GM18909 (cell line): ENCODE measurements around the gene GNPTAB.

Experiments used
- ATAC-seq: cut with Tn5 transposase; IDR thresholded peaks from one replicate; pipeline ENCODE4 v1.9.1; 2021; ENCODE audit warnings: mild to moderate bottlenecking; ENCODE audit not compliant: unreplicated experiment, poor library complexity

Gene GNPTAB

DNA sequence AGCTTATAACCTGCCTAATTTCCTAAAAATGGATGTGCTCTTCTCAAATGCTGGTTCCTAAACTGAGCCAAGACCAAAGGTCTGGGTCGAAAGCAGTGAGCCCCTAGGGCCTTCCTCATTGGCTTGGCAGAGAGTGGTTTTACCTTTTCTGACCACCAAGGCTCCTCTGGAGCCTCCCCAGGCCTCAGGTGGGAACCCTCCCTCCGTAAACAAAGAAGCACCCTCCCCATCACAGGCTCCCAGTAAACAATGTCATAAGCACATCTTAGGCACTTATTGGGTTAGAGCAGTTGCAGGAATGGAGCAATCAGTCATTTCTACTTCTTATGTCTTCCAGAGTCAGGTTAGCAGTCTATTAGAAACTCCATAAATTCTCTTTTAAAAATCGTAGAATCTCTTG is 127.3 kb downstream of the GNPTAB start:
- ATAC-seq, result no peak

DNA sequence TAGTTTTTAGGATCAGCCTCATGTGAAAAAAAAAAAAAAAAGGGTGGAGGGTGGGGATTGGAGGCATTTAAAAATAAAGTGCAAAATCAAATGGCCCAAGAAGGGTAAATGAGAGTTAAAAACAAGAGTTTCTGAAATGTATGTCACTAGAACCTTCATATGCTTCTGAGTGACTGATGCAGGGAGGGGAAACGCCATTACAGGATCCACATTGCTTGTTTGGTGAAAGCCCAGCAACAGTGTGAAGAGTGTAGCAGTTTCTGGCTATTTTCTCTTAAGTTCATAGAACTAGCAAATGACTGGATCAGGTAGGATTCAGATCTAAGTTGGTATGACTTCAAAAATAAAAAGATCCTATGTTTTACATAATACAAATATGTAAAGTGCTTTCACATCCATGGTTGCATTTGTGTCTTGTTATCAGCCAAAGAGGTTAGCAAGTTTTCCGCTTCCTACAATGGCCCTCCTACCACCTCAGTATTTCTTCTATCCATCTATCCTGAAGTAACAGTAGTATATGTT is 130.4 kb downstream of the GNPTAB start:
- ATAC-seq, result no peak

DNA sequence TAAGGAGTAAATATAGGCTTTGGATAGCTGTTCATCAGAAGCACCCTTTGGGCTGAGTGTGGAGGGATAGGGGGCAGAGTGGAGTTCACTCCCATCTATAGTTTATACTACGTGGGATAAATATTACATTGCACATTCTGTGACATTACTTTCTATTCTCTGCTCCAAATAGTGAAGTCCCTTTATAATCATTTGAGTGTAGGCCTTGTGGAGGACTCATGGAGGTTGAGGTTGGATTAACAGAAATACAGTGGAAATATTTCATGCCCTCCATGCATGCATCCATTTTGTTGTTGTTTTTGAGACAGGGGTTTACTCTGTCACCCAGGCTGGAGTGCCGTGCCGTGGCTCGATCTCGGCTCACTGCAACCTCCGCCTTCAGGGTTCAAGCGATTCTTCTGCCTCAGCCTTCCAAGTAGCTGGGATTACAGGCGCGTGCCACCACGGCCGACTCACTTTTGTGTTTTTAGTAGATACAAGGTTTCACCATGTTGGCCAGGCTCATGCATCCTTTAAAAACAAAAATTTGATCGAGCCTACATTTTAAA is 131.9 kb downstream of the GNPTAB start:
- no peak for ATAC-seq

DNA sequence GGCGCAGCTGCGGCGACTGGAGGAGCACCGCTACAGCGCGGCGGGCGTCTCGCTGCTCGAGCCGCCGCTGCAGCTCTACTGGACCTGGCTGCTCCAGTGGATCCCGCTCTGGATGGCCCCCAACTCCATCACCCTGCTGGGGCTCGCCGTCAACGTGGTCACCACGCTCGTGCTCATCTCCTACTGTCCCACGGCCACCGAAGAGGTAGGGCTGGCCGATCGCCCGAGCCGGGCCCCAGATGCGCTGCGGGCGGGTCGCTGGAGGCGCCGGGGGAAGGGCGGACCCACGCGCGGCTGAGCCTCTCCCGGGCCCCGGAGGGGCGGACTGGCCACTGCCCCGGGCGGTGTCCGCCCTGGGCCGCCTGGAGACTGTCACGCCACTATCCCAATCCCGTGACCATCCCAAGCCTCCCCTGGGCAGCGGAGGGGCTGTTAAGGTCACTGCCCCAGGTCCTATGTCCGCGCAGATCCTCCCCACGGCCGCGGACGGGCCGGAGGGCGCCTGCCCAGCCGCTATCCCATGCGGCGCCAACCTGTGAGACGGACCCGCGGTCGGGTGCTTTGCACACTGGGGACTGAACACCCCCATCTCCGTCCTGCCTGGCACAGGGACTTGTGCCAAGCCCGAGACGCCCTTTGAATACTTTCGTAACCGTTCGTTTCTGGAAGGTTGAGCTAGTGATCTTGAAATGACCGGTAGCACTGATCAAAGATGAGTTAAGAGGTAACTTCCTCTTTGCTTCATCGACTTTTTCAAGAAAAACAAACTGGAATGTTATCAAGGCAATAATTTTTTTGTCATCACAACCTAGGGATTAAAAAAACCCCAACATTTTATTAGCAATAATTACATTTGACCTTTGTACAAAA is 132.6 kb downstream of the GNPTAB start:
- ATAC-seq, result peak; percentile 40

DNA sequence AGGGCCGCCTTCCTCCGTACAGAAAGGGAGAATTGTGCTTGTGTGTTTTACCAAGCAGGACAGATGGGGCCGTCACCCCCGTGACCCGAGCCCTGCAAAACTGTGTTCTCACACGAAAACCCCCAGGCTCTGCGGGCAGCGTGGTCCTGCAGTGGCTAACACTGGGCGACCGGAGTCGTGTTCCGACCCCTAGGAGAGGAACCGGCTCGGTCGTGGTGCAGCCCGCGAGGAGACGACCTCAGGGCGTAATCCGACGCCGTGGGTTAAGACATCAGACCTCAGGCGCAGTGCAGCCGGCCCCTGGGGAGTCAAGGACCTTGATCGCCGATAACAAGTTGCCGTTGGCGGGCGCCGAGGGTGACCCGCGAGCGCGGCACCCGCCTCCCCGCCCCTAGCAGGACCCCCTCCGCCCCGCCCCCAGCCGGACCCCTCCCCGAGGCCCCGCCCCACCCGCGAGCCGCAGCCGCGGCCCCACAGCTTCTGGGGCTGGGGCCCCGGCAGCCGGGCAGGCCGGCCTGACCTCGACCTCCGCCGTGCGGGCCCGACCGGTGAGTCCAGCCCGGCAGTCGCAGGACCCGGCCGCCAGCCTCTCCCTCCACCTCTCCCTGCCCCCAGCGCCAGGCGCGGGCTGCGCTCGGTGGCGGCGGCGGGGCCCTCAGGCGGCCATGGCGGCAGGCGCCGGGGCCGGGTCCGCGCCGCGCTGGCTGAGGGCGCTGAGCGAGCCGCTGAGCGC is 133.4 kb downstream of the GNPTAB start, which contains the start of gene CHPT1:
TSS of gene CHPT1 (plus strand) at position 444 of the 733 bp plus-strand sequence. CDS start at position 666, 222 bp downstream.
- peak; percentile 70 for ATAC-seq

DNA sequence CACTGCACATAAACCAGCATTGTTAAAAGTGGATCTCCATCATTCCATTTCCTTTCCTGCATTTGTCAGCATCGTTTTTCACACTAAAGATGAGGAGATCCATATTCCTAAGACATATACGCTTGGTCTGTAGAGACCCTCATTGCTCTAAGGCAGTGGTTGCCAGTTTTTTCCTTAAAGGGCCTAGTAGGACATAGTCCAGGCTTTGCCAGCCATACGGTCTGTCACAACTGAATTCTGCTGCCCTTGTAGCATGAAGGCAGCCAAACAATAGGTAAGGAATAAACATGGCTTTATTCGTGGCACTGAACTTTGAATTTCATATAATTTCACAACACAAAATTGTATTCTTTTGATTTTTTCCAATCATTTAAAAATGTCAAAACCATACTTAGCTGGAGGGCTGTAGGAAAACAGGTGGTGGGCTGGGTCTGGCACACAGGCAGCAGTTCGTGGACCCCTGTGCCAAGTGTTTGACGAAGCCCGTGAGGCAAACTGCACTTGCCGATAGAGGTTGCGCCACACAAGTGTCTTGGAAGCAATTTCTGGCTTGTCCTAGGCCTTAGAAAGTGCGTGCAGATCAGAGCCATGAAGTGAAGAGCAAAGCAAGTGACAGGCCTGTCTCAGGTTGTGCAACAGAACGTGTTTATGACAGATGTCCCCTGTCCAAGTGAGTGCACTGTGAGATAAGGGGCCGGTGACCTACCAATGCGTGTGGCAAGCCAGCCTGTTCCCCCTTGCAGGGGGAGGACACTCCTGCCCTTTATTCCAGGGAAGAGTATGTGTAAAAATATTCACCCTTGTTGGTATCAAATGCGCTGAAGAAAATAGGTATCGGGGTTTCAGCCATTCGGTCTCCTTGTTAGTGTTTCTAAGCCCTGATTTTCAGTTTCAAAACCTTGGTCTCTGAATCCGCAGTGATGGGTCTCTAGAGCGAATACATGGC is 134.2 kb downstream of the GNPTAB start:
- peak; percentile 12 for ATAC-seq

DNA sequence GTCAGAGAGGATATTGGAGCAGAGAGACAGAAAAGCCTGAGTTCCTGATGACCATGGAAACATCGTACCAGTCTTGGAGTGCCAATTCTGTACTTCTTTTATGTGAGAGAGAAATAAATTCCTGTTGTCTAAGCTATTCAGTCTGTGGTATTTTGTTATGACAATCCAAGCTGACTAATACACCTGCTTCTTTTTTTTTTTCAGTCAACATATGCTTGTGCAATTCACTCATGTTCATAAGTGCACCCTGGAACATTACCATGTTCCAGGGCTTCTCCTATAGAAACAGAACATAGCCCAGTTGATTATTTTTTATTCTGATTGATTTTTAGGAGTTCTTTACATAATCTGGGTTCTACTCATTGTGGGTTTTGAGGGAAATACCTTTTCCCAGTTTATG is 135.1 kb downstream of the GNPTAB start:
- no peak for ATAC-seq
